PFSK-1 (cell line): ENCODE results near the gene TGM2.

ENCODE experiments used
- POLR2AphosphoS5 ChIP-seq: IDR thresholded peaks from 2 replicates; pipeline ENCODE4 v1.6.1; 2012; ENCODE audit warnings: low read depth, mild to moderate bottlenecking, control low read depth, low read length, moderate library complexity
- REST ChIP-seq, 2 experiments: IDR thresholded peaks; 2 replicates each; pipeline versions ENCODE4 v1.6.1 to v1.8.0; 2011 to 2012; ENCODE audit warnings: low read depth in 2 of 2, low read length in 2 of 2, control low read depth in 1 of 2, inconsistent platforms in 1 of 2, mild to moderate bottlenecking in 1 of 2, moderate library complexity in 1 of 2; ENCODE audit not compliant: insufficient read depth in 1 of 2

GRCh38 chr20:38172408-38172807 is 7.3 kb upstream of the TGM2 start:
- TF ChIP-seq REST (IDR thresholded peaks at IDR 0.05; ENCODE audit: insufficient read depth in 1 of 2, low read depth in 2 of 2, low read length in 2 of 2) (no peak), POLR2AphosphoS5 (no peak)
